WTC11 (cell line): ENCODE data around the gene SLC5A10.

Source experiments
- ATF1 ChIP-seq: sonication (generic); formaldehyde crosslinking; IDR thresholded peaks from 2 replicates; pipeline ENCODE4 v1.8.1; 2023; ENCODE audit warnings: mild to moderate bottlenecking, moderate library complexity, missing genetic modification reagents
- CBFB ChIP-seq: sonication (generic); formaldehyde crosslinking; IDR thresholded peaks from 2 replicates; pipeline ENCODE4 v1.8.1; 2022; ENCODE audit warnings: mild to moderate bottlenecking, low read depth, missing genetic modification reagents
- TF ChIP-seq, protein P1 (sequence below): fragments of 200-600 bp; IDR thresholded peaks from 2 replicates; pipeline ENCODE4 v1.8.0; 2022; ENCODE audit warnings: antibody characterized with exemption

DNA sequence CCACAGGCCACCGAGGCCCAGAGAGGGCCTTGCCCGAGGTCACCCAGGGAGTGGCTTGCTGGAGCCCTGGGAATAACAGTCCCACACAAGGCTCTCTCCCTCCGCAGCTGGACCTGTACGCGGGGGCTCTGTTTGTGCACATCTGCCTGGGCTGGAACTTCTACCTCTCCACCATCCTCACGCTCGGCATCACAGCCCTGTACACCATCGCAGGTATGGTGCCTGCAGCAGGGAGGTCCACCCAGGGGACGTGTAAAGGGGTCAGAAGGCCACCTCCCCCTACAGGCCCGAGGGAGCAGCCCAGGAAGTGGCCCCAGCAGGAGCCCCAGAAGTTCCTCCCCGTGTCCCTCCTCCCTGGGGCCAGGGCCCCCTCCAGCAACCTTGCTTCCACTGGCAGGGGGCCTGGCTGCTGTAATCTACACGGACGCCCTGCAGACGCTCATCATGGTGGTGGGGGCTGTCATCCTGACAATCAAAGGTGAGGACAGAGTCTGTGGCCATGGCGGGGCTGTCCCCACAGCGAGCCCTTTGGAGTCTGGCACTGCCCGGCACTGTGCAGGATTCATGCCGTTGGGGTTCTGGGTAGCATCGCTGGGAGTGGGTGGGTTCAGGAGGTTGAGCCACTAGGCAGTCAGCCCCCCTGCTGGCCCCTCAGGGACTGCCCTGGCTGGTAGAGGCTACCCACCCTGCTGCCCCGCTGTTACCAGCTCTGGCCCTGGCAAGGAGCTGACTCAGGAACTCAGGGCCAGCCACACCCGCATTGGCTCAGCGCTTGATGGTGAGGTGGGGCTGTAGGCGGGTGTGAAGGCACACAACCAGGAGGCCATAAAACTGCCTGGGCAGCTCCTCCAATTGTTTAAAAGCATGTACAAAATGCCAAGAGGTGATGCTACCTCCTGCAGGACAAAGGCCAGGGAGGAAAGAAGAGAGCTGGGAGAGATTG is 17.3 kb downstream of the SLC5A10 start:
- TF ChIP-seq CBFB (CRISPR knock-in tag) (no peak), ATF1 (CRISPR knock-in tag) (no peak)
- TF ChIP-seq, protein P1, sequence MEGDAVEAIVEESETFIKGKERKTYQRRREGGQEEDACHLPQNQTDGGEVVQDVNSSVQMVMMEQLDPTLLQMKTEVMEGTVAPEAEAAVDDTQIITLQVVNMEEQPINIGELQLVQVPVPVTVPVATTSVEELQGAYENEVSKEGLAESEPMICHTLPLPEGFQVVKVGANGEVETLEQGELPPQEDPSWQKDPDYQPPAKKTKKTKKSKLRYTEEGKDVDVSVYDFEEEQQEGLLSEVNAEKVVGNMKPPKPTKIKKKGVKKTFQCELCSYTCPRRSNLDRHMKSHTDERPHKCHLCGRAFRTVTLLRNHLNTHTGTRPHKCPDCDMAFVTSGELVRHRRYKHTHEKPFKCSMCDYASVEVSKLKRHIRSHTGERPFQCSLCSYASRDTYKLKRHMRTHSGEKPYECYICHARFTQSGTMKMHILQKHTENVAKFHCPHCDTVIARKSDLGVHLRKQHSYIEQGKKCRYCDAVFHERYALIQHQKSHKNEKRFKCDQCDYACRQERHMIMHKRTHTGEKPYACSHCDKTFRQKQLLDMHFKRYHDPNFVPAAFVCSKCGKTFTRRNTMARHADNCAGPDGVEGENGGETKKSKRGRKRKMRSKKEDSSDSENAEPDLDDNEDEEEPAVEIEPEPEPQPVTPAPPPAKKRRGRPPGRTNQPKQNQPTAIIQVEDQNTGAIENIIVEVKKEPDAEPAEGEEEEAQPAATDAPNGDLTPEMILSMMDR = no peak
